H1 (cell line): Measurements from ENCODE around the gene RPL18A. TPM values are rescaled to one million over a fixed set of nuclear protein-coding genes. Genes with fewer than 3 reads are reported as not detected.

Experiments used
- CTCF ChIA-PET: fragments of 300-600 bp; sonication (Branson Sonifier 250); formaldehyde crosslinking; loops from one replicate; lab custom pipeline; 2021; ENCODE audit not compliant: partially characterized antibody; lab: Charles Lee
- POLR2A ChIA-PET: fragments of 300-600 bp; sonication (Branson Sonifier 250); formaldehyde crosslinking; loops from one replicate; lab custom pipeline; 2021; ENCODE audit warnings: inconsistent platforms; ENCODE audit not compliant: partially characterized antibody; lab: Charles Lee
- DNase-seq, 2 experiments: peaks; one replicate each; pipeline versions ENCODE4 v3.0.0 to v3.0.0-alpha.2; 2010 to 2022; ENCODE audit warnings: low spot score in 2 of 2, low read depth in 1 of 2, mixed read lengths in 1 of 2
- FAIRE-seq: peaks from 2 replicates; lab custom pipeline; 2011; peaks lifted over from hg19 to GRCh38; lab: Jason Lieb, UNC
- H2AFZ ChIP-seq: 2 replicates; pipeline ENCODE4 v1.8.1; 2012; ENCODE audit warnings: low read length, inconsistent platforms
- H2AK5ac ChIP-seq: 2 replicates; pipeline ENCODE4 v1.6.1; 2013; ENCODE audit warnings: low read depth, low read length
- H2BK120ac ChIP-seq: replicated peaks from 2 replicates; pipeline ENCODE3; 2013; ENCODE audit warnings: low read depth, low read length, inconsistent platforms
- H2BK12ac ChIP-seq: 2 replicates; pipeline ENCODE4 v1.6.1; 2013; ENCODE audit warnings: low read depth, low read length
- H2BK15ac ChIP-seq: 2 replicates; pipeline ENCODE4 v1.6.1; 2013; ENCODE audit warnings: low read length
- H2BK20ac ChIP-seq: 2 replicates; pipeline ENCODE4 v1.6.1; 2013; ENCODE audit warnings: low read length
- H2BK5ac ChIP-seq: 2 replicates; pipeline ENCODE4 v1.6.1; 2013; ENCODE audit warnings: low read depth, low read length
- H3K14ac ChIP-seq: 2 replicates; pipeline ENCODE4 v1.6.1; 2013; ENCODE audit warnings: inconsistent platforms; ENCODE audit not compliant: insufficient read length
- H3K18ac ChIP-seq: 2 replicates; pipeline ENCODE4 v1.6.1; 2013; ENCODE audit warnings: low read length; ENCODE audit errors: extremely low read depth
- H3K23ac ChIP-seq: 2 replicates; pipeline ENCODE4 v1.6.1; 2013; ENCODE audit warnings: inconsistent platforms; ENCODE audit not compliant: insufficient read length
- H3K23me2 ChIP-seq: 2 replicates; pipeline ENCODE4 v1.6.1; 2013; ENCODE audit warnings: low read depth, low read length
- H3K27ac ChIP-seq: 2 replicates; pipeline ENCODE4 v1.6.1; 2011; ENCODE audit warnings: low read depth, low read length, inconsistent platforms
- H3K27me3 ChIP-seq, 4 experiments: replicated peaks in 1 of 4; 1 replicate in 1 of 4; 2 replicates in 3 of 4; pipeline versions ENCODE4 v1.6.1 to v1.8.1; 2011 to 2013; ENCODE audit warnings: low read length in 3 of 4, mild to moderate bottlenecking in 3 of 4, inconsistent platforms in 2 of 4, mixed read lengths in 2 of 4, moderate library complexity in 1 of 4; ENCODE audit not compliant: control insufficient read depth in 3 of 4, insufficient read depth in 3 of 4; ENCODE audit errors: extremely low read depth in 1 of 4
- H3K36me3 ChIP-seq, 4 experiments: 2 replicates each; pipeline versions ENCODE4 v1.6.1 to v1.8.1; 2011 to 2013; ENCODE audit warnings: mild to moderate bottlenecking in 4 of 4, low read length in 3 of 4, moderate library complexity in 2 of 4, control low read depth in 1 of 4, inconsistent platforms in 1 of 4; ENCODE audit not compliant: insufficient read depth in 4 of 4, control insufficient read depth in 2 of 4
- H3K4ac ChIP-seq: replicated peaks from 2 replicates; pipeline ENCODE3; 2013; ENCODE audit warnings: low read length, low read depth, mixed read lengths, inconsistent platforms; ENCODE audit not compliant: insufficient read length
- H3K4me1 ChIP-seq, 4 experiments: replicated peaks in 1 of 4; 1 replicate in 1 of 4; 2 replicates in 3 of 4; pipeline versions ENCODE4 v1.6.1 to v1.8.1; 2011 to 2013; ENCODE audit warnings: low read length in 3 of 4, inconsistent platforms in 2 of 4, mixed read lengths in 1 of 4; ENCODE audit not compliant: insufficient read depth in 4 of 4, control insufficient read depth in 3 of 4
- H3K4me2 ChIP-seq, 2 experiments: 2 replicates each; pipeline versions ENCODE4 v1.6.1 to v1.8.1; 2011 to 2013; ENCODE audit warnings: low read depth in 2 of 2, low read length in 2 of 2, control low read depth in 1 of 2, inconsistent platforms in 1 of 2, mild to moderate bottlenecking in 1 of 2; ENCODE audit not compliant: insufficient read depth in 1 of 2
- H3K4me3 ChIP-seq, 4 experiments: fragments of 200-600, 300-600 bp in 1 of 4; sonication (generic), shearing (Covaris generic), sonication (Bioruptor Twin) in 1 of 4; 2 replicates each; pipeline versions ENCODE4 v1.5.1 to v1.8.1; 2011 to 2016; ENCODE audit warnings: low read length in 4 of 4, low read depth in 3 of 4, control low read depth in 2 of 4, inconsistent platforms in 2 of 4, mild to moderate bottlenecking in 2 of 4, mixed read lengths in 1 of 4, moderate library complexity in 1 of 4; ENCODE audit not compliant: insufficient read depth in 2 of 4; ENCODE audit errors: extremely low read depth in 1 of 4
- H3K56ac ChIP-seq: replicated peaks from 2 replicates; pipeline ENCODE3; 2013; ENCODE audit warnings: low read depth, mild to moderate bottlenecking, mixed read lengths, low read length, inconsistent platforms; ENCODE audit not compliant: insufficient read length
- H3K79me1 ChIP-seq: 2 replicates; pipeline ENCODE4 v1.6.1; 2013; ENCODE audit warnings: low read depth, low read length, control low read depth
- H3K79me2 ChIP-seq, 2 experiments: 2 replicates each; pipeline versions ENCODE4 v1.6.1 to v1.8.1; 2012 to 2013; ENCODE audit warnings: low read length in 2 of 2, mild to moderate bottlenecking in 2 of 2, inconsistent platforms in 1 of 2; ENCODE audit not compliant: insufficient read depth in 2 of 2, control insufficient read depth in 1 of 2
- H3K9ac ChIP-seq, 4 experiments: replicated peaks in 1 of 4; 1 replicate in 1 of 4; 2 replicates in 3 of 4; pipeline versions ENCODE4 v1.6.1 to v1.8.1; 2011 to 2013; ENCODE audit warnings: low read depth in 3 of 4, low read length in 3 of 4, control low read depth in 2 of 4, mild to moderate bottlenecking in 2 of 4, moderate library complexity in 2 of 4, inconsistent platforms in 1 of 4; ENCODE audit errors: extremely low read depth in 1 of 4
- H3K9me3 ChIP-seq, 2 experiments: 2 replicates each; pipeline versions ENCODE4 v1.6.1 to v1.8.1; 2012 to 2013; ENCODE audit warnings: mild to moderate bottlenecking in 2 of 2, moderate library complexity in 2 of 2, control low read depth in 1 of 2, inconsistent platforms in 1 of 2, low read depth in 1 of 2, low read length in 1 of 2, mixed read lengths in 1 of 2; ENCODE audit not compliant: insufficient read depth in 2 of 2
- H4K20me1 ChIP-seq, 2 experiments: replicated peaks in 1 of 2; 2 replicates each; pipeline versions ENCODE3 to v1.8.1; 2011 to 2013; ENCODE audit warnings: inconsistent platforms in 2 of 2, low read length in 2 of 2, mild to moderate bottlenecking in 1 of 2; ENCODE audit not compliant: insufficient read depth in 2 of 2, control insufficient read depth in 1 of 2
- H4K5ac ChIP-seq: 2 replicates; pipeline ENCODE4 v1.6.1; 2013; ENCODE audit warnings: low read length, low read depth, mixed read lengths, inconsistent platforms; ENCODE audit not compliant: insufficient read length
- H4K8ac ChIP-seq: 2 replicates; pipeline ENCODE4 v1.8.0; 2013; ENCODE audit warnings: mild to moderate bottlenecking, moderate library complexity, low read length, inconsistent platforms; ENCODE audit not compliant: insufficient read depth; ENCODE audit errors: extremely low read depth
- H4K91ac ChIP-seq: replicated peaks from 2 replicates; pipeline ENCODE3; 2013; ENCODE audit warnings: low read length, mixed read lengths, inconsistent platforms; ENCODE audit not compliant: insufficient read length
- BACH1 ChIP-seq: IDR thresholded peaks from 2 replicates; pipeline ENCODE4 v1.6.1; 2012; ENCODE audit warnings: low read length, improper control_type of control experiment
- BCL11A ChIP-seq, 2 experiments: IDR thresholded peaks; one replicate each; pipeline ENCODE4 v1.6.1; 2011; ENCODE audit warnings: low read depth in 2 of 2, low read length in 2 of 2, mild to moderate bottlenecking in 2 of 2
- CREB1 ChIP-seq: IDR thresholded peaks from 2 replicates; pipeline ENCODE4 v1.6.1; 2012; ENCODE audit warnings: inconsistent platforms
- HDAC6 ChIP-seq: IDR thresholded peaks from one replicate; pipeline ENCODE4 v1.7.1; 2012; ENCODE audit warnings: low read depth, mild to moderate bottlenecking, inconsistent platforms, low read length, moderate library complexity
- JUN ChIP-seq: IDR thresholded peaks from 2 replicates; pipeline ENCODE4 v1.6.1; 2011; ENCODE audit warnings: low read depth, mild to moderate bottlenecking, improper control_type of control experiment, low read length
- KDM4A ChIP-seq: IDR thresholded peaks from one replicate; pipeline ENCODE4 v1.7.1; 2012; ENCODE audit warnings: low read depth, mild to moderate bottlenecking, moderate library complexity, low read length, inconsistent platforms; ENCODE audit not compliant: severe bottlenecking
- KDM5A ChIP-seq: fragments of 200-600 bp; IDR thresholded peaks from 2 replicates; pipeline ENCODE4 v1.7.1; 2012; ENCODE audit warnings: mild to moderate bottlenecking, low read length, inconsistent platforms, mixed read lengths
- NRF1 ChIP-seq: IDR thresholded peaks from 2 replicates; pipeline ENCODE4 v1.6.1; 2011; ENCODE audit warnings: mild to moderate bottlenecking, low read depth, low read length, improper control_type of control experiment
- RNF2 ChIP-seq: fragments of 200-900, 300-1000 bp; sonication (generic); IDR thresholded peaks from 2 replicates; pipeline ENCODE4 v1.7.1; 2016; ENCODE audit warnings: borderline replicate concordance, low read depth, mild to moderate bottlenecking, antibody characterized with exemption, low read length; ENCODE audit not compliant: poor library complexity, severe bottlenecking; ENCODE audit errors: missing control alignments
- TAF7 ChIP-seq: optimal IDR thresholded peaks from 2 replicates; pipeline ENCODE3; 2011; ENCODE audit warnings: low read depth, mild to moderate bottlenecking, inconsistent platforms, low read length, moderate library complexity, borderline replicate concordance
- WGBS, 2 experiments: shearing (Covaris generic) in 1 of 2; methylation state at CpG; one replicate each; pipeline versions ENCODE4 v1.1.6 to v1.1.7; 2013 to 2015; ENCODE audit warnings: low lambda C conversion rate in 2 of 2, mixed read lengths in 2 of 2, inconsistent platforms in 1 of 2, low coverage in 1 of 2, missing lambda C conversion rate in 1 of 2; ENCODE audit not compliant: insufficient replicate concordance in 2 of 2, insufficient coverage in 1 of 2, insufficient read length in 1 of 2; ENCODE audit errors: extremely low coverage in 1 of 2, missing lambda C conversion rate in 1 of 2; 5-methylcytosine and 5-hydroxymethylcytosine counted together
- polyA plus RNA-seq, 7 experiments: library from polyadenylated mRNA; depleted of rRNA in 3 of 7; stranded (reverse) in 5 of 7; unstranded in 2 of 7; fragments of >200 nt in 5 of 7; fragments of 200-250 nt in 2 of 7; gene quantifications; 1 replicate in 5 of 7; 2 replicates in 1 of 7; 4 replicates in 1 of 7; pipeline versions ENCODE4 v1.2.1 to v1.2.3, GENCODE V29; 2011 to 2013; ENCODE audit warnings: missing spikeins in 2 of 7, mixed read lengths in 2 of 7
- total RNA-seq: library from RNA; stranded (reverse); fragmentation: NEBNext Ultra II Directional; extraction: Animal tissue kit (Norgen Biotek cat#: 25700); gene quantifications from 2 replicates; pipeline ENCODE4 v1.2.1, GENCODE V29; 2021

The RPL18A gene
- total and polyA plus RNA-seq, 2 of the 8 experiments (the other 6 are each of a cell fraction or from before 2014, with no cell fraction given): 2,749 to 3,938 TPM

- 76% methylated on average over 6 of the region's 6 CpGs; no CpG with 5 or more reads in 1 of the 2 experiments for WGBS, 2 experiments
- H3K23ac ChIP-seq: no peak overlapping the region
- H3K23me2 ChIP-seq: peaks cover 12% of the 10 kb centered on the region
- CTCF ChIA-PET: interaction anchor here (0.7 to 1.0 kb wide), 2 partner anchors 11 to 356 kb away, joined by 3 to 4 read pairs; no protein-coding TSS in a partner anchor
- H3K4me2 ChIP-seq: no peak overlapping the region
- no peaks in the 10 kb centered on the region for H3K79me2 ChIP-seq
- no peak overlapping the region for H2BK15ac ChIP-seq
- no peak overlapping the region; the same call in 1 of the 2 replicates for H4K8ac ChIP-seq
- H2AK5ac ChIP-seq: no peak overlapping the region
- POLR2A ChIA-PET: interaction anchor here (0.5 to 12.5 kb wide), 2 partner anchors 23 to 177 kb away, joined by 5 to 133 read pairs; partner anchors contain the start of gene RPL18A
- peaks cover 0 to 9% (median 2%) of the 10 kb centered on the region in 4 experiments; a peak in 3 of 7 replicates for H3K27me3 ChIP-seq
- DNase-seq: no peak
- no peak overlapping the region for H3K4me3 ChIP-seq
- no peak overlapping the region for H3K18ac ChIP-seq
- no peak overlapping the region for H2BK5ac ChIP-seq
- H2AFZ ChIP-seq: no peak overlapping the region
- peaks cover 0 to 14% (median 3%) of the 10 kb centered on the region in 4 experiments; a peak in 5 of 7 replicates for H3K4me1 ChIP-seq
- no peak overlapping the region for H3K14ac ChIP-seq
- TF ChIP-seq BACH1 (no peak), NRF1 (no peak), HDAC6 (no peak), TAF7 (no peak), KDM4A (no peak), CREB1 (no peak), BCL11A (IDR thresholded peaks at IDR 0.05; ENCODE audit: low read depth in 2 of 2, low read length in 2 of 2) (no peak), KDM5A (no peak), RNF2 (no peak), JUN (no peak)
- TF ChIP-seq, all 59 proteins: peak for 0
- no peak overlapping the region for H2BK12ac ChIP-seq
- no peaks in the 10 kb centered on the region for H3K79me1 ChIP-seq
- no peak overlapping the region for H2BK120ac ChIP-seq
- H3K27ac ChIP-seq: no peak overlapping the region
- H3K36me3 ChIP-seq: no peaks in the 10 kb centered on the region
- no peak overlapping the region for H4K91ac ChIP-seq
- H3K56ac ChIP-seq: no peak overlapping the region
- H4K5ac ChIP-seq: no peak overlapping the region
- H3K9ac ChIP-seq: no peak overlapping the region
- no peaks in the 10 kb centered on the region for H3K9me3 ChIP-seq
- H3K4ac ChIP-seq: no peak overlapping the region
- peaks cover 0 to 5% of the 10 kb centered on the region in 2 experiments for H4K20me1 ChIP-seq
- no peak overlapping the region for H2BK20ac ChIP-seq
- no peak for FAIRE-seq
These were observed 19.7 kb upstream of the RPL18A start for GRCh38 chr19:17840019-17840418.
